Measurements from ENCODE around the gene ZDHHC19.
"Not testable (repeated sequence)": the region's sequence is repeated elsewhere in the genome, so short reads cannot be mapped to it uniquely, and the experiment has no call there.

ZDHHC19 gene

DNA sequence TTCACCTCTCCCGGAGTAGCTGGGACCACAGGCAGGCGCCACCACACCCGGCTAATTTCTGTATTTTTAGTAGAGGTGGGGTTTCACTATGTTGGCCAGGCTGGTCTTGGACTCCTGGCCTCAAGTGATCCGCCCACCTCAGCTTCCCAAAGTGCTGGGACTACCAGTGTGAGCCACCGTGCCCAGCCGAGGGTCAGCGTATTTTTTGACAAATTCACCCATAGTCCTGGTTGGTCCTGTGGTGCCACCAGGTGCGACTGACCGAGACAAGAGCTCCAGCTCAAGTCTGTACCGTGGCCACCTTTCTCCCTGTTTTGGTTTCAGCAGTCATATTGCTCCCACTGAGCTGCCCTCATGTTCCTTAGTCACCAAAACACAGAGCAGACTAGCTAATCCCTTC is 13.9 kb upstream of the ZDHHC19 start:
- no peak for DNase-seq (ENCODE audit: low read depth in 2 of 2)

DNA sequence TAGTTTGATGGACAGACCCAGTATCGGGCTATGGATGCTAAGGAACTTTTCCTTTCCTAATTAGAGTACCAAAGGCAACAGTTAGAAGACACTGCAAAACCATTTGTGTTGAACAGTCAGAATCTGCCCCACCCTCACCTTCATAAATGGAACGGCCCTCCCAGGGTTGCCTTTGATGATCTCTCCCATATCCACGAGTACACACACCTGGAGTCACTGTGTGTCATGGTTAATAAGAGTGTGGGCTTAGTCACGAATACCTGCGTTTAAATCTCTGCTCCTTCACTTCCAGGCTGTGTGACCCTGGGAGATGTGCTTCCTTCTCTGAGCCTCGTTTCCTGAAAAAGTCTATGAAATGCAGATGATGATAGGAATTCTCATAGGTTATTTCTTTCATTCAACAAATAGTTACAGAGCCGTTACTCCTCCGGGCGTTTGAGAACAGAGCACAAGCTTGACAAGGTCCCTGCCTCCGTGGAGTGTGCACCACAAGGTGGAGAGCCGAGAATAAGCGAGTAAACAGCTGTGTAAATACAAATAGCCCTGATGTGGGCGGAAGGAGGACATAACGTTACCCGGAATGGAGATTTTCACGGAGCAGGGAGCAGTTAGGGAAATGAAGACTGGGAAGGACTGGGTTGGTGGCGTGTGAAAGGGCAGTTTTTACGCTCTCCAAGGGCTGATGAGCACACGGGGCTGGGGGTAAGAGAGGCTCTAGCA is 11.8 kb upstream of the ZDHHC19 start:
- DNase-seq (ENCODE audit: low read depth in 2 of 2), result no peak

DNA sequence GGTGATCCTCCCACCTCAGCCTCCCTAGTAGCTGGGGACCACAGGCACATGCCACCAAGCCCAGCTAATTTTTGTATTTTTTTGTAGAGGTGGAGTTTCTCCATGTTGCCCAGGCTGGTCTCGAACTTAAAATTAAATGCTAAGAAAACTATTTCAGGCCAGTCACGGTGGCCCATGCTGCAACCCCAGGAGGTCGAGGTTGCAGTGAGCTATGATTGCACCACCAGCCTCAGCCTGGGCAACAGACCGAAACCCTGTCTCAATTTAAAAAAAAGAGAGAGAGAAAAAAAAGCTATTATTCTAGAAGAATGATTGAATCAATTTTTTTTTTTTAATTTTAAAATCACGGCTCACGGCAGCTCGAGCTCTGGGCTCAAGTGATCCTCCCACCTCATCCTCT is 9.8 kb upstream of the ZDHHC19 start:
- no peak for DNase-seq (ENCODE audit: low read depth in 2 of 2)

GRCh38 chr3:196220587-196220986 is 9.4 kb upstream of the ZDHHC19 start:
- no peak for DNase-seq (ENCODE audit: low read depth in 2 of 2)

GRCh38 chr3:196219970-196220311 is 8.7 kb upstream of the ZDHHC19 start:
- DNase-seq (ENCODE audit: low read depth in 2 of 2), result no peak

GRCh38 chr3:196219194-196219969 is 8.2 kb upstream of the ZDHHC19 start:
- DNase-seq (ENCODE audit: low read depth in 2 of 2), result peak; percentile 34 to 45

- DNase-seq (ENCODE audit: low read depth in 2 of 2), result no peak
Measured at GRCh38 chr3:196218155-196218712, 7.0 kb upstream of the ZDHHC19 start.

DNA sequence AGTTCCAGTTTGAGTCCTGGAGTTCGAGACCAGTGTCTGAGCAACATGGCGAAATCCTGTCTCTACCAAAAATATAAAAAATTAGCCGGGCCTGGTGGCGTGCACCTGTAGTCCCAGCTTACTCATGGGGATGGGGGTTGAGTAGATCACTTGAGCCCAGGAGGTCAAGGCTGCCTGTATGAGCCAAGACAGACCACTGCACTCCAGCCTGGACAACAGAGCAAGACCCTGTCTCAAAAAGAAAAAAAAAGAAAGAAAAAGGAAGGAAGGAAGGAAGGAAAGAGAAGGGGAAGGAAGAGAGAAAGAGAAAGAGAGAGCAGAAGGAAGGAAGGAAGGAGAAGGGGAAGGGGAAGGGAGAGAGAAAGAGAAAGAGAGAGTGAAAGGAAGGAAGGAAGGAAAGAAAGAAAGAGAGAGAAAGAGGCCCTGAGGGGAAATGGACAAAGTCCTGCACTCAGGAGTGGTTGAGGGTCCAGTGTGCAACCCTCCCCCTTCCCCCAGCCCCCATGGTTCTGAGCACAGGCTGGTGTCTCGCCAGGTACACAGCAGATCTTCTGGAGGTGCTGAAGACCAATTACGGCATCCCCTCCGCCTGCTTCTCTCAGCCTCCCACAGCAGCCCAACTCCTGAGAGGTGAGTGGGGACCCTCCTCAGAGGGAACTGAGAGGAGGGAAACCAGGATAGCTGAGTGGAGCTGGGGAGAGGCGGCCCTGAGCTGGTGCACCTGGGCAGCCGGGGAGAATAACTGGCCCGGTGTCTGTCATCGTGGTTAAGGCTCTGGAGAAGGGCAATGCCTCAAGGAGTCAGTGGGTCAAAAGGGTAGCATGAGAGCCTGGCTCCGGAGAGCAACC is 6.3 kb upstream of the ZDHHC19 start:
- no peak for DNase-seq (ENCODE audit: low read depth in 2 of 2)

GRCh38 chr3:196216681-196217211 is 5.5 kb upstream of the ZDHHC19 start:
- DNase-seq (ENCODE audit: low read depth in 2 of 2), result no peak

DNA sequence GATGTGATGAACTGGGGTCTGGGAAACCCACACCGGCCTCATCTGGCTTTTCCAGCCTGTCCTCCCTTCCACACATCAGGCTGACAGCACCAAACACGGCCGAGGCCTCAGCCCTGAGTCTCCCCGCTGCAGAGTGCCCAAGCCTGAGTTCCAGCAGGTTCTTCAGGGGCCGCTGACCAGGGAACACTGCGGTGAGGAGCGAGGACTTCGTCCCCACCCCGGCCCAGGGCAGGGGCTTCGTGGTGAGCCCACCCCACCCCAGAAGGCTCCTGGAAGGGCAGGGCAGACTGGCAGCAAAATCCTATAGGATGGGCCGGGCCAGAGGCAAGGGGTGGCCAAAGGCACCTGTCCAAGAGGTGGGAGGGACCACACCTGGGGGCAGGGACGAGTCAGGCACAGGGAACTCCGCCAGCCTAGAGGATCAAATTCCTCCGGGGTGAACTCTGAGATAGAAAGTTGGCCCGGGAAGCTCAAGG is 4.9 kb upstream of the ZDHHC19 start, which contains the start of gene SLC51A:
TSS of gene SLC51A (plus strand) at position 446 of the 476 bp plus-strand sequence. CDS start 179 bp downstream, outside the sequence.
- no peak for DNase-seq (ENCODE audit: low read depth in 2 of 2)

GRCh38 chr3:196215493-196216020 is 4.4 kb upstream of the ZDHHC19 start:
- no peak for DNase-seq (ENCODE audit: low read depth in 2 of 2)

DNA sequence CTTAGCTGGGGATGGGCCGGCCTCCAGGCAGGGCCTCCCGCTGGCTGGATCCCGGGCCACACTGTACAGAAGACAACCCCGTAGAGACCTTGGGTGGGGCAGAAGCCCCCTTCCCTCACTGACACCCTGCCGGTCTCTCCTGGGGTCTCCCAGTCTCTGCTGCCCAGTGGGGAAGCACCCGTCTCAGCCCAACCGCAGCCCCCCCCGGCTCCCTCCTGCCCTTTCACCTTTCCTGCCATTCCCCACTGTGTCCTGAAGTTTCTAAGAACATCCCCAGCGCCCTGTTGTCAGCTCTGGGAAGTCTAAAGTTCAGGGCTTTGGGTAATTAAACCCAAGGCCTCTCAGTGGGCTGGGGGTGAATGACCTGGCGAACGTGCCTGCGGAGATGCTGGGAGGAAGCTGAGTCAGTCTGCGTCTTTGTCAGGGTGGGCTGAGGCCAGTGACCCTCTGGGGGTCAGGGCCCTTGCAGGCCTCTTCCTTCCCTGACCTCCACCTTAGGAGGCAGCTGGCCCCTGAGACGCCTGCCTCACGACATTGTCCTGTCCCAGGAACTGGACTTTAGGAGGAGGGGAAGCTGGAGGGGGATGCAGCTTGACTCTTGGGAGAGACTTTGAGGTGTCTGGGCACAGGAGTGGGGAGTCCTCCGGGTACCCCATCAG is 3.7 kb upstream of the ZDHHC19 start:
- DNase-seq (ENCODE audit: low read depth in 2 of 2), result no peak

DNA sequence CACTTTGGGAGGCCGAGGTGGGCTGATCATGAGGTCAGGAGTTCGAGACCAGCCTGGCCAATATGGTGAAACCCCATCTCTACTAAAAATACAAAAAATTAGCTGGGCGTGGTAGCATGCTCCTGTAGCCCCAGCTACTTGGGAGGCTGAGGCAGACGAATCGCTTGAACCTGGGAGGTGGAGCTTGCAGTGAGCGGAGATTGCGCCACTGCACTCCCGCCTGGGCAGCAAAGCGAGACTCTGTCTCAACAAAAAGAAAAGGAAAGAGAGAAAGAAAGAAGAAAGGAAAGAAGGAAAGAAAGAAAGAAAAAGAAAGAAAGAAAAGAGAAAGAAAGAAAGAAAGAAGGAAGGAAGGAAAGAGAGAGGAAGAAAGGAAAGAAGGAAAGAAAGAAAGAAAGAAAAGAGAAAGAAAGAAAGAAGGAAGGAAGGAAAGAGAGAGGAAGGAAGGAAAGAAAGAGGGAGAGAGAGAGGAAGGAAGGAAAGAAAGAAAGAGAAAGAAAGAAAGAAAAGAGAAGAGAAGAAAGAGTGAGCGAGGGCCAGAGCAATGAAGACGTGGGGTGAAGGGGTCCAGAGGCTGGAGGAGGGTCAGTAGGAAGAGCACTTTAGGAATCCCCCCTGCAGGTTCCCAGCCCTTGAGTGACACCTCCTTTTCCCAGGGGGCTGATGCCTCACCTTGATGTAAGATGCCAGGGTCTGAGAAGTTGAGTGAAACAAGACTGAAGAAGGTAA is 1.1 kb downstream of the ZDHHC19 start:
- not testable (repeated sequence) for DNase-seq (ENCODE audit: low read depth in 2 of 2)

- no peak for DNase-seq (ENCODE audit: low read depth in 2 of 2)
Measured at GRCh38 chr3:196208942-196209695, 2.1 kb downstream of the ZDHHC19 start.

DNA sequence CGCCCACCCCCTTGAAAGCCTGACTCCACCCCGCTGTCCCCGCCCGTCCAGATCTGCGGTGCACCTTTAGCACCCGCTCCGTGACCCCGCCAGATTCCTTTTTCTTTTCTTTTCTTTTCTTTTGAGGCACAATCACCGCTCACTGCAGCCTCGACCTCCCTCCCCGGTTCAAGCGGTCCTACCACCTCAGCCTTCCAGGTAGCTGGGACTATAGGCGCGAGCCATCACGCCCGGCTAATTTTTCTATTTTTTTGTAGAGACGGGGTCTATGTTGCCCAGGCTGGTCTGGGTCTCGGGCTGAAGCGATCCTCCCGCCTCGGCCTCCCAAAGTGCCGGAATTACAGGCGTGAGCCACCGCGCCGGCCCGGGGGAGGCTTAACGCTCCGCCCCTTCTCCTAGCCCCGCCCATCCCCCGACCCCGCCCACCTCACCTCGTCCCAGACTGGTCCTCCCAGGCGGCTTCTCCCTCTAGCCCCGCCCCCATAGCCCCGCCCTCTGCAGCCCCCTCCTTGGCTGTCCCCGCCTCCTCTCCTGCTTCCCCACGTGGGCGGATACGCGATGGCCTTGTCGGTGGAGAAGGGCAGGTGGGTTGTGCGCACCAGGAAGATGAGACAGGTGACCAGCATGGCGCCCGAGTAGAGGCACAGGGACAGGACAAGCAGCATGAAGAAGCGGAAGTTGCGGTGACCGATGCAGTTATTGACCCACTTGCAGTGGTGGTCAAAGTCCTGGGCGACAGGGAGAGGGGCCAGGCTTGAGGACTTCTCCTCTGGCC is 3.2 kb downstream of the ZDHHC19 start:
- DNase-seq (ENCODE audit: low read depth in 2 of 2), result peak in 1 of 2 experiments; percentile 60

DNA sequence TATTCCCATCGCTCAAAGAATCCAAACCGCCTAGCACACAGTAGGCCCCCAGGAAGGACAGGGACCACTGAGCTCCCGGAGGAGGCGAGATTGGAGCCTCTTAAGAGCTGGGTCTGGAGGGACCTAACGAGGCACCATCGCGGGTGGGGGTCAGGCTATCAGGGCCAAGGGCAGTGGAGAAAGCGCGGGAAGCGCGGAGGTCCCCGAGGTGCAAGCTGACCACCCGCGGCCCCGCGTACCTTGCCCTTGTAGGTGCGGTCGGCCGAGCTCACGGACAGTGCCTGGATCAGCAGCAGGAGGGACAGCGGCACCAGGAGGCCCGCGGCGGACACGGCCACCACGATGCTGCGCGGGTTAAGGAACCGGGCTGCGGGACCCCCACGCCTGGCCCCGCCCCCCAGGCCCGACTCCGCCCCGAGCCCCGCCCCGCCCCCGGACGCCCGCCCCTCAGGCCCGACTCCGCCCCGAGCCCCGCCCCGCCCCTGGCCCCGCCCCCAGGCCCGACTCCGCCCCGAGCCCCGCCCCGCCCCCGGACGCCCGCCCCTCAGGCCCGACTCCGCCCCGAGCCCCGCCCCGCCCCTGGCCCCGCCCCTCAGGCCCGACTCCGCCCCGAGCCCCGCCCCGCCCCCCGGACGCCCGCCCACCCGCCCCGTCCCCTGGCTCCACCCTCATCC is 3.9 kb downstream of the ZDHHC19 start:
- no peak for DNase-seq (ENCODE audit: low read depth in 2 of 2)

GRCh38 chr3:196205442-196206205 is 5.6 kb downstream of the ZDHHC19 start:
- not testable (repeated sequence) for DNase-seq (ENCODE audit: low read depth in 2 of 2)

Measured in stimulated activated CD4-positive, alpha-beta T cell treated with anti-CD3 and anti-CD28 coated beads, Interleukin-12 subunit alpha, Interleukin-12 subunit beta, amount 100 ng/mL, for 24 hours (primary cell).